Natural killer cell (primary cell): Measurements from ENCODE around the gene SLC4A7. TPM values are rescaled to one million over a fixed set of nuclear protein-coding genes. Genes with fewer than 3 reads are reported as not detected.
A peak's percentile ranks its signal among the peaks of the same experiment; 100 is the strongest.
"Not testable (repeated sequence)": the region's sequence is repeated elsewhere in the genome, so short reads cannot be mapped to it uniquely, and the experiment has no call there.

Experiments used
- ATAC-seq, 3 donors: fragments of 150-1000 bp in 2 of 3; fragments of 200-7000 bp in 1 of 3; cut with Tn5 transposase; 1 replicate in 1 of 3; 2 replicates in 2 of 3; pipeline ENCODE4 v1.10.0; 2021; ENCODE audit warnings: mild to moderate bottlenecking in 2 of 3, moderate library complexity in 2 of 3
- DNase-seq, 2 donors: peaks; one replicate each; pipeline versions ENCODE4 v3.0.0 to v3.0.0-alpha.2; 2013 to 2021; ENCODE audit warnings: mixed read lengths in 1 of 2
- H3K27ac ChIP-seq: one replicate; pipeline ENCODE4 v1.5.1; 2013; ENCODE audit warnings: mild to moderate bottlenecking, low read length
- H3K27me3 ChIP-seq: one replicate; pipeline ENCODE4 v1.6.1; 2013; ENCODE audit warnings: low read length; ENCODE audit not compliant: control insufficient read depth, insufficient read depth
- H3K36me3 ChIP-seq: one replicate; pipeline ENCODE4 v1.6.1; 2013; ENCODE audit warnings: low read length; ENCODE audit not compliant: control insufficient read depth, insufficient read depth
- H3K4me1 ChIP-seq: one replicate; pipeline ENCODE4 v1.6.1; 2013; ENCODE audit warnings: low read length; ENCODE audit not compliant: control insufficient read depth, insufficient read depth
- H3K4me3 ChIP-seq: one replicate; pipeline ENCODE4 v1.5.1; 2013; ENCODE audit warnings: low read length
- H3K9me3 ChIP-seq: one replicate; pipeline ENCODE4 v1.6.1; 2013; ENCODE audit warnings: low read length; ENCODE audit not compliant: control insufficient read depth, insufficient read depth
- H3K27ac Mint-ChIP-seq, 2 donors: one replicate each; pipeline ENCODE4 v1.8.0; 2022; ENCODE audit warnings: mild to moderate bottlenecking in 2 of 2, mixed read lengths in 2 of 2, moderate library complexity in 1 of 2
- H3K27me3 Mint-ChIP-seq, 2 donors: one replicate each; pipeline ENCODE4 v1.8.0; 2022; ENCODE audit warnings: low read depth in 2 of 2, mixed read lengths in 2 of 2
- H3K36me3 Mint-ChIP-seq: one replicate; pipeline ENCODE4 v1.8.0; 2022; ENCODE audit warnings: mixed read lengths
- H3K4me1 Mint-ChIP-seq, 2 donors: one replicate each; pipeline ENCODE4 v1.8.0; 2022; ENCODE audit warnings: mixed read lengths in 2 of 2
- H3K4me3 Mint-ChIP-seq: one replicate; pipeline ENCODE4 v1.8.0; 2022; ENCODE audit warnings: mild to moderate bottlenecking, moderate library complexity, mixed read lengths
- H3K9me3 Mint-ChIP-seq, 2 donors: one replicate each; pipeline ENCODE4 v1.8.0; 2022; ENCODE audit warnings: mixed read lengths in 2 of 2
- CTCF ChIP-seq: fragments of 200-600 bp; IDR thresholded peaks from one replicate; pipeline ENCODE4 v1.8.0; 2022; ENCODE audit warnings: antibody characterized with exemption
- WGBS: methylation state at CpG from one replicate; pipeline ENCODE4 v1.1.7; 2013; ENCODE audit warnings: missing lambda C conversion rate; ENCODE audit not compliant: insufficient coverage; 5-methylcytosine and 5-hydroxymethylcytosine counted together
- intact Hi-C: fragments of 100-400 bp; cut with micrococcal nuclease; formaldehyde crosslinking; loops from one replicate; pipeline ENCODE4 v1.14.2; 2022
- total RNA-seq, 4 donors: library from RNA; stranded (reverse); fragments of 120-200 nt in 1 of 4; gene quantifications; one replicate each; pipeline versions ENCODE4 v1.2.3 to v1.2.4, GENCODE V29; 2013 to 2022

Gene SLC4A7
- total RNA-seq, 3 donors from 2014 or later (not counting 1 experiment from before 2014, with no cell fraction given): 36.4 to 48.0 (median 41.3) TPM

GRCh38 chr3:27423463-27423862, 60.7 kb downstream of the SLC4A7 start:
- intact Hi-C loops: no loop called here
- Histone ChIP-seq H3K36me3 (peaks cover 39% of the 10 kb centered on the region), H3K27ac (no peak overlapping the region), H3K27me3 (no peaks in the 10 kb centered on the region), H3K4me1 (no peaks in the 10 kb centered on the region), H3K9me3 (no peaks in the 10 kb centered on the region), H3K4me3 (no peak overlapping the region)
- TF ChIP-seq CTCF: no peak
- WGBS: 92% methylated on average over 3 of the region's 5 CpGs
- no peaks in the 10 kb centered on the region for H3K4me1 Mint-ChIP-seq
- no peak overlapping the region for H3K4me3 Mint-ChIP-seq
- no peaks in the 10 kb centered on the region for H3K27me3 Mint-ChIP-seq
- ATAC-seq (no peak), DNase-seq (no peak)
- peaks cover 8% of the 10 kb centered on the region for H3K36me3 Mint-ChIP-seq
- no peaks in the 10 kb centered on the region for H3K9me3 Mint-ChIP-seq
- H3K27ac Mint-ChIP-seq: no peak overlapping the region

- WGBS: 100% methylated on average over 1 of the region's 2 CpGs
- no peak overlapping the region for H3K27ac Mint-ChIP-seq
- no peak overlapping the region for H3K4me3 Mint-ChIP-seq
- H3K9me3 Mint-ChIP-seq: no peaks in the 10 kb centered on the region
- Histone ChIP-seq H3K4me1 (no peaks in the 10 kb centered on the region), H3K36me3 (peaks cover 44% of the 10 kb centered on the region), H3K9me3 (no peaks in the 10 kb centered on the region), H3K27ac (no peak overlapping the region), H3K4me3 (no peak overlapping the region), H3K27me3 (no peaks in the 10 kb centered on the region)
- no peak for DNase-seq
- no peak for TF ChIP-seq CTCF
- intact Hi-C loops: no loop called here
- no peaks in the 10 kb centered on the region for H3K27me3 Mint-ChIP-seq
- no peak for ATAC-seq
- peaks cover 15% of the 10 kb centered on the region for H3K36me3 Mint-ChIP-seq
- no peaks in the 10 kb centered on the region for H3K4me1 Mint-ChIP-seq
Measured at GRCh38 chr3:27422617-27423016, 61.6 kb downstream of the SLC4A7 start.

- no peak for ATAC-seq
- Histone ChIP-seq H3K36me3 (peaks cover 39% of the 10 kb centered on the region), H3K9me3 (no peaks in the 10 kb centered on the region), H3K27me3 (no peaks in the 10 kb centered on the region), H3K27ac (no peak overlapping the region), H3K4me3 (no peak overlapping the region), H3K4me1 (no peaks in the 10 kb centered on the region)
- H3K36me3 Mint-ChIP-seq: peaks cover 24% of the 10 kb centered on the region
- no peaks in the 10 kb centered on the region for H3K27me3 Mint-ChIP-seq
- H3K4me1 Mint-ChIP-seq: no peaks in the 10 kb centered on the region
- no peak overlapping the region for H3K4me3 Mint-ChIP-seq
- no peak for DNase-seq
- H3K27ac Mint-ChIP-seq: no peak overlapping the region
- WGBS: 100% methylated on average over 1 of the region's 1 CpG
- intact Hi-C loops: no loop called here
- TF ChIP-seq CTCF: no peak
- no peaks in the 10 kb centered on the region for H3K9me3 Mint-ChIP-seq
Measured at GRCh38 chr3:27415202-27415601, 69.0 kb downstream of the SLC4A7 start.

GRCh38 chr3:27392950-27393679, 91.1 kb downstream of the SLC4A7 start:
- intact Hi-C loops: no loop called here

GRCh38 chr3:27392414-27392813, 91.8 kb downstream of the SLC4A7 start:
- H3K4me3 Mint-ChIP-seq, H3K4me1 Mint-ChIP-seq, H3K4me1 ChIP-seq, ATAC-seq, H3K36me3 Mint-ChIP-seq, H3K27me3 Mint-ChIP-seq, H3K9me3 ChIP-seq, H3K27me3 ChIP-seq, intact Hi-C loops, H3K9me3 Mint-ChIP-seq, H3K27ac ChIP-seq, DNase-seq, H3K4me3 ChIP-seq: not testable (repeated sequence)
- H3K36me3 ChIP-seq: peaks cover 42% of the 10 kb centered on the region
- H3K27ac Mint-ChIP-seq: peak overlapping the region in 1 of 2 donors; percentile 47
- WGBS: 92% methylated on average over 10 of the region's 10 CpGs

More at GRCh38 chr3:27392950-27393679, 91.1 kb downstream of the SLC4A7 start:
- TF ChIP-seq CTCF: no peak
- Histone ChIP-seq H3K9me3 (no peaks in the 10 kb centered on the region), H3K27me3 (no peaks in the 10 kb centered on the region), H3K27ac (no peak overlapping the region), H3K4me3 (no peak overlapping the region), H3K4me1 (no peaks in the 10 kb centered on the region), H3K36me3 (peaks cover 45% of the 10 kb centered on the region)
- DNase-seq (no peak), ATAC-seq (no peak)
- Mint-ChIP-seq H3K27ac (no peak overlapping the region), H3K4me3 (no peak overlapping the region), H3K27me3 (no peaks in the 10 kb centered on the region), H3K9me3 (no peaks in the 10 kb centered on the region), H3K4me1 (no peaks in the 10 kb centered on the region), H3K36me3 (peaks cover 7% of the 10 kb centered on the region)
- 15% methylated on average over 1 of the region's 3 CpGs for WGBS
